Measurements from ENCODE around the gene PDLIM5.

DNA sequence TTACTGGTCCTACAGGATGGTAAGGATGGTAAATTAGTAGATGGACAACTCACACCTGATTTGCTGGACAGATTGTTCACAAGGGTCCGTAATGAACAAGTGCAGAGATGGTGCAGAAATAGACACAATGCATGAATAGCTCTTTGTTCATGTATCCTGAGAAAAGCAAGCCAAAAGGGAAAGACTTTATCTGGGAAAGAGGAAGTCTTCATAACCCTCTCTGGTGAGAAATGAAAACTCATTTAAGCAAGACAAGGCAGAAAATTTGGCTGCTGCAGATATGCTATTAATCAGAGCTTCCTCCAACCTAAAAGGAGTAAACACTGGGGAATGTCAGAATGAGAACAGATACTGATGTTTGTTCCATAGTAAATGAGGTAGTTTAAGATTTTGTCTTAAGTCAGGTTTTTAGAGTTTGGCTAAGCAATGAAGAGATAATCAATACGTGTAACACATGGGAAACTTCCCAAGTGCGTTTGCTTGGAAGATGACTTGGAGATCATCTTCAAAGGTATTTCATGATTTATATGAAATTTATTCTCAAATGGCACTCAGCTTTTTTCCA is 153.6 kb downstream of the PDLIM5 start:
- TF ChIP-seq, protein P1, sequence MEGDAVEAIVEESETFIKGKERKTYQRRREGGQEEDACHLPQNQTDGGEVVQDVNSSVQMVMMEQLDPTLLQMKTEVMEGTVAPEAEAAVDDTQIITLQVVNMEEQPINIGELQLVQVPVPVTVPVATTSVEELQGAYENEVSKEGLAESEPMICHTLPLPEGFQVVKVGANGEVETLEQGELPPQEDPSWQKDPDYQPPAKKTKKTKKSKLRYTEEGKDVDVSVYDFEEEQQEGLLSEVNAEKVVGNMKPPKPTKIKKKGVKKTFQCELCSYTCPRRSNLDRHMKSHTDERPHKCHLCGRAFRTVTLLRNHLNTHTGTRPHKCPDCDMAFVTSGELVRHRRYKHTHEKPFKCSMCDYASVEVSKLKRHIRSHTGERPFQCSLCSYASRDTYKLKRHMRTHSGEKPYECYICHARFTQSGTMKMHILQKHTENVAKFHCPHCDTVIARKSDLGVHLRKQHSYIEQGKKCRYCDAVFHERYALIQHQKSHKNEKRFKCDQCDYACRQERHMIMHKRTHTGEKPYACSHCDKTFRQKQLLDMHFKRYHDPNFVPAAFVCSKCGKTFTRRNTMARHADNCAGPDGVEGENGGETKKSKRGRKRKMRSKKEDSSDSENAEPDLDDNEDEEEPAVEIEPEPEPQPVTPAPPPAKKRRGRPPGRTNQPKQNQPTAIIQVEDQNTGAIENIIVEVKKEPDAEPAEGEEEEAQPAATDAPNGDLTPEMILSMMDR (IDR thresholded peaks at IDR 0.05) = no peak
- TF ChIP-seq POLR2A (IDR thresholded peaks at IDR 0.05) = no peak

All from thyroid gland (tissue), 4 donors.